ENCODE results near the gene TNIP3.
A peak's percentile ranks its signal among the peaks of the same experiment; 100 is the strongest.

TNIP3 gene

DNA sequence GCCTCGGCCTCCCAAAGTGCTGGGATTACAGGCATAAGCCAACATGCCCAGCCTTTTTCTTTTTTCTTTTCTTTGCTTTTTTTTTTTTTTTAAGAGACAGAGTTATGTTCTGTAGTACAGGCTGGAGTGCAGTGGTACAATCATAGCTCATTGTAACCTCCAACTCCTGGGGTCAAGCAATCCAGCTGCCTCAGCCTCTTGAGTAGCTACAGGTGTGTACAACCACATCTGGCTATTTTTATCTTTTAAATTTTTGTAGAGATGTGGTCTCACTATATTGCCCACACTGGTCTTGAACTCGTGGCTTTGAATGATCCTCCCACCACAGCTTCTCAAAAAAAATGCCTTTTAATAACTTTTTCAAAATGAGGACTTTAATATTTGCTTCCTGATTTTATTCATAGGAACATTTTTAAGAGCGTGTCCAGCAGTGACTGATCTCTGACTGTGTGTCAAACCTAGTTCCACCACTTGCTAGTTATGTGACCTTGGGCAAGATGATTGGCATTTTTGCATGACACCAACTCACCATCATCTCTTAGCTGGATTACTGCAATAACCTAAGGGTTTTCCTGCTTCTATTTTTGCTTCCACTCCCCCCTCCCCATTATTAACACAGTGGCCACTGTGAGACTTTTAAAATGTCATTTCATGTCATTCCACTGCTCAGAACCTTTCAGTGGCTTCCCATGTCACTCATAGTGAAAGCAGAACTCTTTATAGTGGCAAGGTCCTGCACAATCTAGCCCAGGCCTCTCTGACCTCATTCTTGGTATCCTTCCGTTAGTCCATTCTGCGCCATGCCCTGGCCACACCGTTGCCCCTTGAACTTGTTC lies 4.5 kb upstream of the TNIP3 start:
- H3K4me1 ChIP-seq (ENCODE audit: insufficient read depth, low read length) = no peaks in the 10 kb centered on the region
- H3K27me3 ChIP-seq (ENCODE audit: insufficient read depth, low read length) = peaks cover 2% of the 10 kb centered on the region
- no peaks in the 10 kb centered on the region for H3K36me3 ChIP-seq (ENCODE audit: insufficient read depth, low read length)
- H3K9me3 ChIP-seq (ENCODE audit: low read length) = no peaks in the 10 kb centered on the region
- H3K4me3 ChIP-seq (ENCODE audit: low read length) = no peak overlapping the region
- H2AFZ ChIP-seq (ENCODE audit: low read depth, low read length) = no peak overlapping the region

- H3K9me3 ChIP-seq (ENCODE audit: low read length) = no peaks in the 10 kb centered on the region
- H2AFZ ChIP-seq (ENCODE audit: low read depth, low read length) = no peak overlapping the region
- peaks cover 2% of the 10 kb centered on the region for H3K27me3 ChIP-seq (ENCODE audit: insufficient read depth, low read length)
- no peak overlapping the region for H3K4me3 ChIP-seq (ENCODE audit: low read length)
- H3K4me1 ChIP-seq (ENCODE audit: insufficient read depth, low read length) = no peaks in the 10 kb centered on the region
- H3K36me3 ChIP-seq (ENCODE audit: insufficient read depth, low read length) = no peaks in the 10 kb centered on the region
Observed at GRCh38 chr4:121166976-121167375, 2.9 kb upstream of the TNIP3 start.

DNA sequence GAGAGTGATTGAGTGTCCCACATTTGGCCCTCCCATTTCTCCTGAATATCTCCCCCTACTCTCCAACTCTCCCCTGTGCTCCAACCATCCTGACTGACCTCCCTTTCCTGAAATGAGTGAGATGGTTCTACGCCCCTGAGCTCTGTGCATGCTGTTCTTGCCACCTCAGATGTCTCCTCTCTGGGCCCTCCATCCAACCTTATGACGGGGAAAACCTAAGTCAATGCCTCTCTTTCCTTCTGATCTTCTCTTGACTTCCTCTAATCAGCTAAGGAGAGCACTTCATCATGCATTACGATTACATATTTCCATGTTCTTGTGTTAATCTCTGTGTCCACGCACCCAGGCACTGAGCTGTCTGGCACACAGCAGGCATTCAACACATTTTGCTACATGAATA lies 1.1 kb upstream of the TNIP3 start:
- H3K36me3 ChIP-seq (ENCODE audit: insufficient read depth, low read length) = no peaks in the 10 kb centered on the region
- no peaks in the 10 kb centered on the region for H3K4me1 ChIP-seq (ENCODE audit: insufficient read depth, low read length)
- peaks cover 2% of the 10 kb centered on the region for H3K27me3 ChIP-seq (ENCODE audit: insufficient read depth, low read length)
- no peak overlapping the region for H2AFZ ChIP-seq (ENCODE audit: low read depth, low read length)
- no peak overlapping the region for H3K4me3 ChIP-seq (ENCODE audit: low read length)
- no peaks in the 10 kb centered on the region for H3K9me3 ChIP-seq (ENCODE audit: low read length)

GRCh38 chr4:121156822-121157769 lies 7.0 kb downstream of the TNIP3 start:
- H2AFZ ChIP-seq (ENCODE audit: low read depth, low read length) = peak overlapping the region; percentile 97
- H3K36me3 ChIP-seq (ENCODE audit: insufficient read depth, low read length) = no peaks in the 10 kb centered on the region
- H3K4me1 ChIP-seq (ENCODE audit: insufficient read depth, low read length) = peaks cover 8% of the 10 kb centered on the region
- peak overlapping the region; percentile 89 for H3K4me3 ChIP-seq (ENCODE audit: low read length)
- peaks cover 5% of the 10 kb centered on the region for H3K27me3 ChIP-seq (ENCODE audit: insufficient read depth, low read length)
- H3K9me3 ChIP-seq (ENCODE audit: low read length) = peaks cover 2% of the 10 kb centered on the region

GRCh38 chr4:121155893-121156292 lies 8.2 kb downstream of the TNIP3 start:
- Histone ChIP-seq H3K27me3 (ENCODE audit: insufficient read depth, low read length) (peaks cover 5% of the 10 kb centered on the region), H3K4me1 (ENCODE audit: insufficient read depth, low read length) (peaks cover 8% of the 10 kb centered on the region), H3K4me3 (ENCODE audit: low read length) (peak overlapping the region; percentile 89), H3K9me3 (ENCODE audit: low read length) (peaks cover 2% of the 10 kb centered on the region), H2AFZ (ENCODE audit: low read depth, low read length) (peak overlapping the region; percentile 97), H3K36me3 (ENCODE audit: insufficient read depth, low read length) (no peaks in the 10 kb centered on the region)

GRCh38 chr4:121154103-121154515 lies 10.0 kb downstream of the TNIP3 start:
- H3K4me1 ChIP-seq (ENCODE audit: insufficient read depth, low read length) = peaks cover 8% of the 10 kb centered on the region
- peaks cover 5% of the 10 kb centered on the region for H3K27me3 ChIP-seq (ENCODE audit: insufficient read depth, low read length)
- H3K36me3 ChIP-seq (ENCODE audit: insufficient read depth, low read length) = no peaks in the 10 kb centered on the region
- peaks cover 2% of the 10 kb centered on the region for H3K9me3 ChIP-seq (ENCODE audit: low read length)
- no peak overlapping the region for H3K4me3 ChIP-seq (ENCODE audit: low read length)
- H2AFZ ChIP-seq (ENCODE audit: low read depth, low read length) = no peak overlapping the region

DNA sequence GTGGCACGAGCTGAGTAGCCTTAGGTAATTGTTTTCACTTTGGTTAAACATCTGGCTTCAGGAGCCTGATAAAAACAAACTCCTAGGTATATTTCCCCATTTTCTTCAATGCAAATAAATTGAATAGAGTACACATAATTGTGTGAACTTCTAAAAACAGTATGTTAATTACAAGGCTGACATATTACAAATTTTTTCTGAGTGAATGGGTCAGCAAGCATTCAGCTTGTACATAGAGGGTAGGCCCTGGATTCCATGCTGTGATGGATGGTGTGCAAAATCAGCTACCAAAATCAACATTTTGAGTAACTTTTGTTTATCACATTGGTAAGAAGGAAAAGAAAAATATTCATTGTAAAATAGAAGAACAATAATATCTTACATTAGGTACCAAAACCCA lies 12.2 kb downstream of the TNIP3 start:
- no peak overlapping the region for H2AFZ ChIP-seq (ENCODE audit: low read depth, low read length)
- H3K36me3 ChIP-seq (ENCODE audit: insufficient read depth, low read length) = no peaks in the 10 kb centered on the region
- H3K4me1 ChIP-seq (ENCODE audit: insufficient read depth, low read length) = peaks cover 10% of the 10 kb centered on the region
- H3K4me3 ChIP-seq (ENCODE audit: low read length) = no peak overlapping the region
- H3K9me3 ChIP-seq (ENCODE audit: low read length) = no peaks in the 10 kb centered on the region
- no peaks in the 10 kb centered on the region for H3K27me3 ChIP-seq (ENCODE audit: insufficient read depth, low read length)

DNA sequence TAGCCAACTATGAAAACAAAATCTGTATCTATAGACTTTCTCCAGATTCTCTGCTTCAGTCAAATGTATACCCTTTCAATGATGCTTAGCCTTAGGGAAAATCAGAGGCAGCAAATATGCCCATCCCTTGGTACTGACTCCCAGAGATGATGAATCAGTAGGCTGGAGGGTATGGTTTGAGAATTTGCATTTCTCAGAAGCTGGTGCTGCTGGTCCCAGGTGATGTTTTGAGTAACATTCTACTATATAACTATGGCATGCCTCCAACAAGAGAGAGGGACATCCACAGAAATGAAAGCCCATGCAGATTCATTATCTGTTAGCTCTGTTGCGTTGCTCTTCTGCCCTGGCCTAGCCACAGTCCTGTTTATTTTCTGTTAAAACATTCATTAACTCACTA lies 13.6 kb downstream of the TNIP3 start:
- H3K27me3 ChIP-seq (ENCODE audit: insufficient read depth, low read length) = no peaks in the 10 kb centered on the region
- H3K36me3 ChIP-seq (ENCODE audit: insufficient read depth, low read length) = no peaks in the 10 kb centered on the region
- no peak overlapping the region for H3K4me3 ChIP-seq (ENCODE audit: low read length)

DNA sequence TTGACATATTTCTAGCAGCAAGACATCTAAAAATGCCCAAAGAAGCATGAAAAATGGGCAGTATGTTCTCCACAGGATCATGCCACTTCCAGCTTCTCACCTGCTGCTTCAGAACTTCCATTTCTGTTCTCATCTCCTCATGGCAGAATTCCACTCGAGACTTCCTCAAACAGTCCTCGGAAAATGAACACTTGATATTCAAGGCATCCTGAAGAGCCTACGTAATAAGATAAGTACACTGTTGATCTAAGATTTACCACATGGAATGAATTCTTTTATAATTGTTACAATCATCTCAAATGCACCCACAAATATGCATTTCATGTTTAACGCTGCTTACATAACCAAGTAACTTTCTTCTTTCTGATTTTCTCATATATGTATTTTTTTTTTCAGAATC lies 14.1 kb downstream of the TNIP3 start:
- Histone ChIP-seq H3K9me3 (ENCODE audit: low read length) (no peaks in the 10 kb centered on the region), H3K27me3 (ENCODE audit: insufficient read depth, low read length) (no peaks in the 10 kb centered on the region), H2AFZ (ENCODE audit: low read depth, low read length) (no peak overlapping the region), H3K4me3 (ENCODE audit: low read length) (no peak overlapping the region), H3K4me1 (ENCODE audit: insufficient read depth, low read length) (peaks cover 6% of the 10 kb centered on the region), H3K36me3 (ENCODE audit: insufficient read depth, low read length) (no peaks in the 10 kb centered on the region)

More for the DNA sequence above, 13.6 kb downstream of the TNIP3 start:
- peaks cover 6% of the 10 kb centered on the region for H3K4me1 ChIP-seq (ENCODE audit: insufficient read depth, low read length)
- no peaks in the 10 kb centered on the region for H3K9me3 ChIP-seq (ENCODE audit: low read length)
- no peak overlapping the region for H2AFZ ChIP-seq (ENCODE audit: low read depth, low read length)

- Histone ChIP-seq H3K4me3 (ENCODE audit: low read length) (no peak overlapping the region), H3K9me3 (ENCODE audit: low read length) (no peaks in the 10 kb centered on the region), H3K36me3 (ENCODE audit: insufficient read depth, low read length) (no peaks in the 10 kb centered on the region), H3K27me3 (ENCODE audit: insufficient read depth, low read length) (no peaks in the 10 kb centered on the region), H3K4me1 (ENCODE audit: insufficient read depth, low read length) (peaks cover 6% of the 10 kb centered on the region), H2AFZ (ENCODE audit: low read depth, low read length) (no peak overlapping the region)
Observed at GRCh38 chr4:121148621-121149020, 15.5 kb downstream of the TNIP3 start.

DNA sequence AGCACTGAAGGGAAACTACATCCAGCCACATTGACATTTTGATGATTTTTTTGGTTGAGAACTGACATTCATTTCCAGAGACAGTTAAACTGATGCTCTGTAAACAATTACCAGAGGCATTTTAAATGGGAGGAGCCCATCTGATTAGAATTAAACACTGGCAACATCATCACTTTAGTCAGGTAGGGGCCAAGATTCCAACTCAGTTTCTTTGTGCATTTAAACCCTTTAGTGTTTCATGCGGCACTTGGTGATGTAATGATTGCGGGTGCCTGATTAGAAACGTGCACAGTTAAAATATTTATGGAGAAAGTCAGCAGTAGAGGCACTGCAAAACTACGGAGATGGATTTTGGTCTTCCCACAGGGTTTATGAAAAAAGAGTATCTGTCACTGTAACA lies 16.1 kb downstream of the TNIP3 start:
- Histone ChIP-seq H3K4me1 (ENCODE audit: insufficient read depth, low read length) (peaks cover 6% of the 10 kb centered on the region), H3K27me3 (ENCODE audit: insufficient read depth, low read length) (no peaks in the 10 kb centered on the region), H2AFZ (ENCODE audit: low read depth, low read length) (no peak overlapping the region), H3K9me3 (ENCODE audit: low read length) (no peaks in the 10 kb centered on the region), H3K4me3 (ENCODE audit: low read length) (no peak overlapping the region), H3K36me3 (ENCODE audit: insufficient read depth, low read length) (no peaks in the 10 kb centered on the region)

- no peak overlapping the region for H3K4me3 ChIP-seq (ENCODE audit: low read length)
- H3K4me1 ChIP-seq (ENCODE audit: insufficient read depth, low read length) = peaks cover 6% of the 10 kb centered on the region
- no peaks in the 10 kb centered on the region for H3K9me3 ChIP-seq (ENCODE audit: low read length)
- H2AFZ ChIP-seq (ENCODE audit: low read depth, low read length) = no peak overlapping the region
- H3K27me3 ChIP-seq (ENCODE audit: insufficient read depth, low read length) = no peaks in the 10 kb centered on the region
- no peaks in the 10 kb centered on the region for H3K36me3 ChIP-seq (ENCODE audit: insufficient read depth, low read length)
Observed at GRCh38 chr4:121146530-121146929, 17.6 kb downstream of the TNIP3 start.

DNA sequence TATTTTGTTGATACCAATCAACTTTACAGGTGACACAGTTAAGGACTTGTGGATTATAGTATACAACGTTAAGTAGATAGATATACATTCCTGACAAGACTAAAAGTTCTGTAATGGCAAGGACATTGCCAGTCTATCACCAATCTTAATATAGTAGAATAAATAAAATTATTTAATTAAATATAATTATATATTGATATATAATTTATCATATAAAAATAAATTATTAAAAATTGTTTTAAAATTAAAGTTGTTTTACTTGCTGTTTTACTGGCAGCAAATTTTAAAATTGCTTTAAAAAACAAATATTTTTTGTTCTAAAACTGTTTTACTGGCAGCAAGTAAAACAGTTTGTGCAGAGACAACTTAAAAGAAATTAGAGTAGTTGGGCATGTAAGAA lies 18.7 kb downstream of the TNIP3 start:
- no peaks in the 10 kb centered on the region for H3K36me3 ChIP-seq (ENCODE audit: insufficient read depth, low read length)
- H3K4me3 ChIP-seq (ENCODE audit: low read length) = no peak overlapping the region
- peaks cover 6% of the 10 kb centered on the region for H3K4me1 ChIP-seq (ENCODE audit: insufficient read depth, low read length)
- no peaks in the 10 kb centered on the region for H3K27me3 ChIP-seq (ENCODE audit: insufficient read depth, low read length)
- no peak overlapping the region for H2AFZ ChIP-seq (ENCODE audit: low read depth, low read length)
- no peaks in the 10 kb centered on the region for H3K9me3 ChIP-seq (ENCODE audit: low read length)

All from neuron (in vitro differentiated cells).